ENCODE measurements around the gene FAIM2.
A peak's percentile ranks its signal among the peaks of the same experiment; 100 is the strongest.

Gene FAIM2

GRCh38 chr12:49948866-49949845, 45.5 kb upstream of the FAIM2 start:
- TF ChIP-seq CTCF (conservative IDR thresholded peaks at IDR 0.05), result no peak
- TF ChIP-seq ZFX (IDR thresholded peaks at IDR 0.05), result no peak
- no peak overlapping the region for H3K27ac ChIP-seq

- TF ChIP-seq CTCF (conservative IDR thresholded peaks at IDR 0.05) (no peak), ZFX (IDR thresholded peaks at IDR 0.05) (no peak)
- H3K27ac ChIP-seq, result no peak overlapping the region
Measured at GRCh38 chr12:49947593-49948226, 44.0 kb upstream of the FAIM2 start.

- no peak for TF ChIP-seq ZFX (IDR thresholded peaks at IDR 0.05)
- no peak for TF ChIP-seq CTCF (conservative IDR thresholded peaks at IDR 0.05)
- H3K27ac ChIP-seq, result no peak overlapping the region
Measured at GRCh38 chr12:49946497-49946896, 42.8 kb upstream of the FAIM2 start.

- TF ChIP-seq CTCF (conservative IDR thresholded peaks at IDR 0.05) (no peak), ZFX (IDR thresholded peaks at IDR 0.05) (no peak)
- no peak overlapping the region for H3K27ac ChIP-seq
Measured at GRCh38 chr12:49946086-49946485, 42.4 kb upstream of the FAIM2 start.

- H3K27ac ChIP-seq, result no peak overlapping the region
- TF ChIP-seq CTCF (conservative IDR thresholded peaks at IDR 0.05), result peak; percentile 99
- no peak for TF ChIP-seq ZFX (IDR thresholded peaks at IDR 0.05)
Measured at GRCh38 chr12:49945394-49946080, 41.8 kb upstream of the FAIM2 start.

GRCh38 chr12:49944718-49945117, 41.0 kb upstream of the FAIM2 start:
- TF ChIP-seq CTCF (conservative IDR thresholded peaks at IDR 0.05) (no peak), ZFX (IDR thresholded peaks at IDR 0.05) (no peak)
- no peak overlapping the region for H3K27ac ChIP-seq

Measured in C4-2B (cell line).